Ureter (tissue), 1 donor: ENCODE results near the gene PDGFA. TPM values are rescaled to one million over a fixed set of nuclear protein-coding genes. Genes with fewer than 3 reads are reported as not detected.

Experiments used
- DNase-seq: peaks from one replicate; pipeline ENCODE4 v3.0.0-alpha.2; 2020; ENCODE audit warnings: low spot score
- total RNA-seq: library from RNA; stranded (reverse); gene quantifications from one replicate; pipeline ENCODE4 v1.2.4, GENCODE V29; 2023
- donor health status: DM: yes; HTN: yes; CAD: no.

PDGFA gene
- total RNA-seq, 1 donor from 2014 or later, result 31.5 TPM

DNA sequence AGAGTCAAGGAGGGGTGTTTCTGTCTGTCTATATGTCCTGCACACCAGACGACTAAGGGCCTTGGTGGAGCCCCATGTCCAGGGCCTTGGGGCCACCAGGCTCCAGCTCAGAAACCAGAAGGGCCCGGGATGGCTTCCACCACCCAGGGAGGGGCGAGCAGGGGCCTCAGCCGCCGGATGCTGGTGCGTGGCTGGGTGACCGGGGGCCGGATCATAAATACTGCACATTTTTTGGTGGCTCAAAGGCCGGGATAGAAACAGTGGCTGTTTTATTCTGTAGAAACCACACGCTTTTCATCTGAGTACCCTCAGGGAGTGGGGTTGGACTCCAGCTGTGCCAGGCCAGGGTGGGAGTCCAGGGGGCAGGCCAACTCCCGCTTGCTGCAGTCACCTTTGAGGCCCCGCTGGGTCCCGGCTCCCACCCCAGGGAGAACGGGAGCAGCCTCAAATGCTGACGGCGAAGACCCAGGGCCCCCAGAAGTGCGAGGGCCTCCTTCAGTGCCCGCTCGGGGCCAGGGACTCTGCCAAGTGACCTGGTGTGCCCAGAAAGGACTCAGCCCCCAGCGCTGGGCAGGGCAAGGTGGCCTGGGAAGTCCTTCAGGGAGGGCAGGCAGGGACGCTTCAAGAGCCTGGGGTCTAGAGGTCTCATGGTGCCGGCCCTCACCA lies 28.2 kb downstream of the PDGFA start:
- DNase-seq, result no peak

DNA sequence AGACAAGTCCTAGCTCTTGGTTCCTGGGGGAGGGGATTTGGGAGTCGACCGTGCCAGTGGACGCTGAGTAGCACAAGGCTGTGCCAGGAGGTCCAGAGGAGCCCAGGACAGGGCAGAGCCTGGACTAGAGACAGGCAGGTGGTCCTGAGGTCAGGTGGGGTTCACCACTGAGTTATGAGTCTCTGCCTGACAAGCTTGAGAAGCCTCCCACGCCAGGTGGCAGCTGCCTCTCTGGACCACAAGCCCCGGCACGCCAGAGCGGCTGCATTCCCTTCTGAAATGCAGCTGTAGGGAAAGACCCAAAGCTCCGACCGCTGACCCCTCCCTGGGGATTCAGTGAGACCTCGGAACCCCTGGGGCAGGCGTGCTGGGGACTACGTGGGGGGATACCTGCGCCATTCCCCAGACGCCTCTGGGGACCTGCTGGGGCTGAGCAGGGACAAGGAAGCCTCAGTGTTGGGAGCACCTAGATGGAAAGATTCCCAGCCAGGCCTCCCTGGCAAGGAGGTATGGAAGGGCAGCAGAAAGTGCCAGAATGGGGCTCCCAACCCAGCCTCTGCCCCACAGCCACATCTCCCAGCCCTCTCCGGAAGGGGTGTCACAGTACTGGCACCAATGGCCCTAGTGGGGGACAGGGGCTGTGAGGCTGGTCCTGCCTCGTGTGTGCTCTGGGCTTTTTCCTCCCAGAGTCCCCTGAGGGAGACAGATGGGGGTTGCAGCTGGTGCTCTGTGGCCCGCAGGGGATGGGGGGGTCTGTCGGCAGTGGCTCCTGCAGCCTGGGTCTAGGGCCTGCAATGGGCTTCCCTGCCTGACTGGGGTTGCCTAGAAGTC lies 29.0 kb downstream of the PDGFA start:
- DNase-seq, result no peak

DNA sequence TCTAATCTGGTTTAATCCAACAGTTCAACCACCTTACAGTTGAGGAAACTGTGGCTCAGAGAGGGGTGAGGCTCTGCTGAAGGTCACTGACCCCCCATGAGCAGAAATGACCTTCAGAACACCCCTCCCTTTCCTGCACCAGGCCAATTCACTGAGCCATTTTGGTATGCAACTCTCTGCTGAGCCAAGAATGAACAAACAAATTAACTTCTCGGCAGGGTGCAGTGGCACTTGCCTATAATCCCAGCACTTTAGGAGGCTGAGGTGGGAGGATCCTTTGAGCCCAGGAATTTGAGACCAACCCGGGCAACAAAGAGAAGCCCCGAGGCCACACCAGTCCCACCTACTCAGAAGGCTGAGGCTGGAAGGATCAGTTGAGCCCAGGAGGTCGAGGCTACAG lies 29.8 kb downstream of the PDGFA start:
- no peak for DNase-seq

DNA sequence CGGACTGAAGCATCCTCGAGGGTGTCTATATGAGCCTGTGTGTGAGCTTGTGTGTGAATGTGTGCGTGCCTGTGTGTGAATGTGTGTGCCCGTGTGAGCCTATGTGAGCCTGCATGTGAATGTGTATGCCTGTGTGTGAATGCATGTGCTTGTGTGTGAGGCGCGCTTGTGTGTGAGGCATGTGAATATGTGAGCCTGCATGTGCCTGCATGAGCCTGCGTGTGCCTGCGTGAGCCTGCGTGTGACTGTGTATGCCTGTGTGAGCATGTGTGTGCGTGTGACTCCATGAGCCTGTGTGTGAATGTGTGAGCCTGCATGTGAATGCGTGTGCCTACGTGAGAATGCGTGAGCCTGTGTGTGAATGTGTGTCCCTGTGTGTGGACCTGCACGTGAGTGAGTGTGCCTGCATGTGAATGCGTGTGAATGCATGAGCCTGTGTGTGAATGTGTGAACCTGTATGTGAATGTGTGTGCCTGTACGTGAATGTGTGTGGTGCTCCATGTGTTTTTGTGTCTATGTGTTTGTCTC lies 33.4 kb downstream of the PDGFA start:
- DNase-seq, result no peak

DNA sequence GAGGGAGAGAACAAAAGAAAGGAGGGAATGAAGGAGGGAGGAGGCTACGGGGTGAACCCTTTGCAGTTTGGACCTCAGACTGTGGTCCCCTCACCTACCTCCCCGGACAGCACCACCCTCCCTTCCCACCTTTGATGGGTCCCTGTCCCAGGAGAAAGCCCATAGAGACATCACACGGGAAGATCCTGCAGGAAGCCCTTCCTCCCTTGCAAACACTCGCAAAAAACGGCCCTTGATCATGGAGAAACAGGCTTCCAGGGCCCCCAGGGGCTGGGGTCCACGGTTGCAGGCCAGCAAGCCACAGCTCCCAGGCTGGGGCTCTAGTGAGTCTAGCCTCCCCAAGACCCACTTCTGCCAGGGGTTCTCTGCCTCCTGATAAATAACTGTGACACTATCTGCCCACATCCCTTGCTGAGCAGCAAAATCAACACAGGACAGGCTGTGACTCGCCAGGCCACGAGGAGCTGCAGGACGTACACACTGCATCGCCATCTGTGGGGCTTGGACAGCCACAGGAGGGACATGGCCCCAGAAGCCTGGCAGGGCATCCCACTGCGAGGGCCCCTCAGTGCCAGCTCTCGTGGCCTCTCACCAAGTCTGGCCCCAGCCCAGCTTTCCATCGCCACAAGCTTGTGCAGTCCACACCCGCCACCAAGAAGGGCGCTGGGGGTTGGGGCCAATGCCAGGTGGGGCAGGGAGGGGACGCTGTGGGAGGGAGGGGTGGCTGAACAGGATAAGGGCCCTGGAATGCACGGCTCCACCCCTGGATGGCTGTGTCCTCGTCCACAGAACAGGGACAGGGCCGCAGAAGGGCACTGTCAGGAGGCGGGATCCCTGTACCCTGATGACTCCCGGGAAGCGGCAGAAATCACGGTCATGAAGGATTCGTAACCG lies 34.2 kb downstream of the PDGFA start:
- no peak for DNase-seq

DNA sequence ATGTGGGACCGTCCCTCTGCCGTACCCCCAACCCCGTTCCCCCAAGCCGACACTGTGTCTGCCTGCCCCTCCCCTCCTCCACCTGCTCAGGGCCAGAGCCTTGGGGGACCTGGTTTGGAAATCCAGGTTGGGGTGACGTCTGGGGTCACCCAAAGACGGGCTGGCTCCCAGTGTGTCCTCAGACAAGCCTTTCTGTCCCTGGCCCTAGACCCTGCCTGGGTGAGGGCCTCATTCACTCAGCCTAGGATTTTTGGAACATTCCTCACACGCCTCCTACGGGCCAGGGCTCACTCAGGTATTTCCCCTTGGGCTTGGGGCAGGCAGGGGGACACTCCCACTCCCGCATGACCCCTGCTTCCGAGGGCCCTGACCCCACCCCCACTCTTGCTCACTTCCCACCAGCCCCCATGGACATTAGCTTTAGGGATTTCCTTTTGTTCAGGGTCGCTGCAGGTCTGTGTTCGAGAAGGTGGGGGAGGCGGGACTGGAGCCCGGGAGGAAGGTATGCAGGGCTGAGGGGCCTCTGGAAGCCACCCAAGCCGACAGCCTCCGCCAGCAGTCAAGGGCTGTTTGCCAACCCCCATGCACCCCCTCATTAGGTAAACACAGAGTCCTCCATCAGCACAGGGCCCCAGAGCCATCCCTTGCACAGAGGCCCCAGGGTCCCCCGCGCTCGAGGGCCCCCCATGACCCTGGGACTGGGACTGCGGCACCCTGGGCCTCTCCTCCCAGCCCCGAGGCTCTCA lies 35.1 kb downstream of the PDGFA start:
- DNase-seq, result no peak

DNA sequence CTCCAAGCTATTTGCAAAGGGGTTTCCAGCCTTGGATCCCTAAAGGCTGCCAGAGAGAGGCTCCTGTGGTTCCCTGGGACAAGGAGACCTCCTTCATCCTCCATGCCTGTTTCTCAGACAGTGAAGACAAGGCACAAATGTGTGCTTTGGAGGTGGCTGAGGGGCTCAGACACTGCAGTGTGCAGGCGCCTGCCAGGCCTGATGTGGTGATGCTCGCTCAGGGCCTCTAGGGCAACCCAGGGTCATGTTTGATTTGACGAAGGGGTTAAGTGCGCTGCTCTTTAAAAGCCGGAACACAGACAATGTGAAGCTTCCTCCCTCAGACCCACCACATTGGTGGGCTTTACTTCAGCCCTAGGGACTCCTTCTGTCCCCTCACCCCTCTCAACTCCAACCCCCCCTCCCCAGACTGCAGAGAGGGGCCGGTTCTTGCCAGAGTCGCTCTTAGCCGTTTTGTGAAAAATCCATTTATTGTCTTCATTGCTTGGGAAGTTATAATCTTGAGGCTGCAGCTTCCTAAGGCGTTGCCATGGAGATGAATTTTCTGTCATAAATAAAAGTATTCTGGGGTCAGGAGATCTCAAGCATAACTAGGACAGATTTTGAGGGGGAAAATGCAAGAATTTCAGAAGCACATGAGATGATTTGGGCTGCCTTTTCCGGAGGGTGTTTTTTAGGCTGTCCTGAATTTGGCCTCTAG lies 35.8 kb downstream of the PDGFA start:
- no peak for DNase-seq

DNA sequence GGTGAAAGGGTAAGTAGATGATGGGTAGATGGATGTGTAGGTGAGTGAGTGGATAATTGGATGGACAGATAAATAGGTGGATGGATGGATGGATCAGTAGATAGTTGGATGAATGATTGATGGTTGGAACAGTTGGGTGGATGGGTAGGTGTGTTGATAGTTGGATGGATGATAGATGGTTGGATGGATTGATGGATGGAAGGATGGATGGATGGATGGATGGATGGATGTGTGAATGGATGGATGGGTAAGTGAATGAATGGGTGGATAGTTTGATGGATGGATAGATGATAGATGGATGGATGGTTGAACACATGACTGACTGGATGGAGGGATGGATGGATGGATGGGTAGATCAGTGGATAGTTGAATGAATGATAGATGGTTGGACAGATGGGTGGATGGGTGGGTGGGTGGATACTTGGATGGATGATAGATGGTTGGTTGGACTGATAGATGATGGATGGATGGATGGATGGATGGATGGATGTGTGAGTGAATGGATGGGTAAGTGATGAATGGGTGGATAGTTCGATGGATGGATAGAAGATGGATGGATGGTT lies 37.0 kb downstream of the PDGFA start:
- no peak for DNase-seq

DNA sequence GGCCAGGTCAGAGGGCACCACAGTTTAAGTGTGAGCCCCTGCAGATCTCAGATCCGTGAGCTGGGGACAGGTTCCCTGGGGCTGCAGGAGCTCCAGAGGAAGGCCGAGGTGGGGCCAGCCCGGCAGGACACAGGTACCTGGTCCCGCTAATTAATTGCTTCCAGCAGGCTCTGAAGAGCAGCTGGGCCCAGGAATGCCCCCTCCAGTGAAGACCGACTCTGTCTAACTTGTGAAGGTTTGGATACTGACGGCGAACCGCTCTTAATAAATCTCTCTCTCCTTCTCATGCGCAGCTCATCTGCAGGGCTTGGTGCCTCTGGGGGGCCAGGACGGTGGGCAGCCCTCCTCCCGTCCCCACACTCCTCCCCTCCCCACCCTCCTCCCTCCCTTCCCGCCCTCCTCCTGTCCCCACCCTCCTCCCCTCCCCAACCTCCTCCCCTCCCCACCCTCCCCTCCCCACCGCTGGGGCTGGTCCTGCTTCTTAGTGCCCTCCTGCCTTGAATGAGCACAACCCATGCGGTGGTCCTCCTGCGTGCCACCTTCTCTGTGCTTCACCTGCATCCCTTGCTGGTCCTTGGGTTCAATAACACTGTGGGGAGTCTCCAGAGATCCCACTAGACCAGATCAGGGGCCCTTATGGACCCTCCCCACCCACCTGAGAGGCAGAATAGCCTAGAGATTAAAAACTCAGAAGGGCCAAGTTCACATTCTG lies 38.3 kb downstream of the PDGFA start:
- no peak for DNase-seq

DNA sequence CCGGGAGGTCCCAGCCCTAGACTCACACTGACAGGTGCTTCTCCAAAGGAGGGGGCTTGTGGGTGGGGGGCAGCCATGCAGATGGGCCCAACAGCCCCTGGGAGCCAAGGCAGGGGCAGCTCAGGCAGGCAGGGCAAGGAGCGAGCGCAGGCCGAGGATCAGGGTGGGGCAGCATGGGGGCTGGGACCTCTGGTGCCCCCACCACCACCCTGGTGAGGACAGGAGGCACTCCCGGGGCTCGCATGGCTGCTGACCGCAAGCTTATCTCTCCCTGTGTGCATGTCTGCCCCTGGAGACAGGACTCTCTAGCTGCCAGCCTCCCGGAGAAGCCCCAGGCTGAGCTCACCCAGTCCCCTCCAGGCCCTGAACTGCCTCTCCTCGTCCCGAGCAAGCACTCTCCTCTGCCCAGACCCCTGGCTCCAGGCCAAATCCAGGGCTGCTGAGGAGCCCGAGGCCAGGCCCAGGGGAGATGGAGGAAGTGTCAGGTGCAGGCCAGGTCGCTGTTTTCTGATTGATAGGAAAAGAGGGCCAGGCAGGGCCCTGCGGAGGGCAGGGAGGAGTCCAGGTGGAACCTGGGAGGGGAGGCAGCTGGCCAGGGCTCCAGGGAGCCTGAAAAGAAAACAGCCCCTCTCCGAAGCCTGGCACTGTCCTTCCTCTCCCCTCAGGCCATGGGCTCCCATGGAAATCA lies 39.0 kb downstream of the PDGFA start:
- DNase-seq, result no peak

DNA sequence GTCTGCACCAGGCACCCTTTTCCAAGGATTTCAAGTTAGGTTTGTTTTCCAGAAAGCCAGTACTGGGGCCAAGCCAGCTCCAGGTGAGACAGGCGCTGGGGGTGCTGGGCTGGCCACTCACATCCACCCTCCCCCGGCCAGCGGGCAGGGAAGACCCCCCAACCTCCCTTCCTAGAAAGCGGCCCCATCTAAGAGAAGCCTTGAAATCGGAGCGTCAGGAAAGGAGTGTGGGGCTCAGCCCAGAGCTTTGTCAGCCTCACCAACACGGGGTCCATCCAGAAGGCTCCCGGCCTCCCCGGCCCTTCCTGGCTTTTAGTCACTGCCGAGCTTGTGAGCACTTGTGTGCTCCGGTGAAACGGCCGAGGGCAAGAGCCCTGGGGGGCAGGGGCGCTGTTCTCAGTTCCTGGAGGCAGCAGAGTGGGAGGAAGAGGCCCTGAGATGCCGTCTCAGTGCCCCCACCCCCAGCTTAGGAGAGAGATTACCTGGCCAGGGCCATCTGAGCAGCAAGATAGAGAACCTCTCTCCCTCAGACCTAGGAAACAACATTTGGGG lies 39.6 kb downstream of the PDGFA start:
- no peak for DNase-seq

DNA sequence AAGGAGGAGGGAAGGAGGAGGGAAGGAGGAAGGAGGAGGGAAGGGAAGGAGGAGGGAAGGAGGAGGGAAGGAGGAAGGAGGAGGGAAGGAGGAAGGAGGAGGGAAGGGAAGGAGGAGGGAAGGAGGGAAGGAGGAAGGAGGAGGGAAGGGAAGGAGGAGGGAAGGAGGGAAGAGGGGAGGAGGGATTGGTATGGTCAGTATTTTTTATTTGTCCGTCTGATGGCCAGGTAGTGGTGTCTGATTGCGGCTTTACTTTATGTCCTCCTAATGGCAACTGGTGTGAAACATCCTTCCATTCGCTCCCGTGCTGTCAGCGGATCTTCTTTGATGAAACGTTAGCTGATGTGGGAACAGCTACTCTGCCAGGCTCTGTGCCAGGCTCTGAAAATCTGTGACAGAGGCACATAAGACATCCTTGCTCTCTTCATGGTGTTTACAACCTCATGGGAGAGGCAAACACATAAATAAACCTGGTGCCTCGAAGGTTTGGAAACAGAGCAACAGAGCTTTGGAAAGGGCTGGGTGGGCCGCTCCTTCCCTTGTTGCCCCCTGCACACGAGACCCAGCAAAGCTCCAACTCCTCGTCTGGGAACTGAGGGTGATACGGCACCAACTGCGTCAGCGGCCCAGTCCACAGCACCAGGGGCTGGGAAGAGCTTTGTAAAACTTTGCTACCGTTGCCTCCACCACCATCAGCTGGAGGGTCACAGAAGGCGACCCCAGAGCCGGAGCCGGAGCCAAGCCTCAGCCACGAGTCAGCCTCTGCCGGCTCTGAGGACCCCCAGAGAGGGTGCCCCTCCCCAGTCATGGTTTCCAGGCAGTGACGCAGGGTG lies 40.3 kb downstream of the PDGFA start:
- no peak for DNase-seq

DNA sequence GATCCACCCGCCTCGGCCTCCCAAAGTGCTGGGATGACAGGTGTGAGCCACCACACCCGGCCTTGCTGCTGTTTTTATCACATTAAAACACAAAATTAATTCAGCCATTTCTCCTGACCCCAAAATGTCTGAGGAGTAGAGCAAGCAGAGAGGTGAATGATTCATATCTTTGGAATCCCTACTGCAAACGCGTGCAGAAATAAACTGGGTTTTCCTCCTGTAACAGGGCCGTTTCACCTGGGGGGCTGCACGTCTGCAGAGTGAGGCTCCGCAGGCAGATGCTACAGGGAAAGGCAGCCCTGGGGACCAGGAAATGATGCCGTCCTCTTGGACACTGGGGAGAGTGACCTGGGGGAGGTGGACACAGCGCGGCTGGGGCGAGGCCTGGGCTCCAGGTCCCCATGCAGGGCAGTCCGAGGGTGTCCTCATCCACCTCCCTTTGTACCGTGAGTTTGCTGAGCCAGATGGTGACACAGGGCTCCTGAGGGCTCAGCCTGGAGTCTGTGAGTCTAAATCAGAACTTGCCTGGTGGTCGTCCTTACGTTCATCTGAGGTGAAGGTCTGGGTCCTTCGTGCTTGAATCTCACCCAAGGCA lies 41.9 kb downstream of the PDGFA start:
- no peak for DNase-seq

DNA sequence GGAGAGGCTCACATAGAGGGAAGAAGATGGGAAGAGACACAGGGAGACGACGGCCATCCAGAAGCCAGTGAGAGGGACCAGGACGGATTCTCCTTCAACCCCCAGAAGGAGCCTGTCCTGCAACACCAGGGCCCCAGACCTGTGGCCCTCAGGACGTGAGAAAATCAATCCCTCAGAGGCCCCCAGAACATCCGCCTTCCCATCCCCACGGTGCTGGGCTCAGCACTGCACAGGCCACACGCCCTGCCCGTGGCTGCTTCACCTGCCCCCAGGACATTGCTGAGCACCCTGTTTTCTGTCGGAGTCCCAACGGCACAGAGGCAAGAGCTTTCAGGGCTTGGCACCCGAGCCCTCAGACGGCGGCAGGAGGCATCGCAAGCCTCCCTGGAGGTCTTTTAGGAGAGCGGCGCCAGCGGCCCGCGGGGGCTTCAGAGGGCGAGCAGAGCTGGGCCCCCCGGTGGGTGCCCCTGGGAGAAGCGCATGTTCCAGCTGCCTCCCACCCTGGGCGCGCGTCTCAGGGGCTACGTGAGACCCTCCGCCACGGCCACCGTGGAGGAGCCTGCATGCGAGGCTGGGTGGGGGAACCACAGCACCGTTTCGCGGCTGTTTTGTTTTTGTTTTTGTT lies 42.8 kb downstream of the PDGFA start:
- no peak for DNase-seq

DNA sequence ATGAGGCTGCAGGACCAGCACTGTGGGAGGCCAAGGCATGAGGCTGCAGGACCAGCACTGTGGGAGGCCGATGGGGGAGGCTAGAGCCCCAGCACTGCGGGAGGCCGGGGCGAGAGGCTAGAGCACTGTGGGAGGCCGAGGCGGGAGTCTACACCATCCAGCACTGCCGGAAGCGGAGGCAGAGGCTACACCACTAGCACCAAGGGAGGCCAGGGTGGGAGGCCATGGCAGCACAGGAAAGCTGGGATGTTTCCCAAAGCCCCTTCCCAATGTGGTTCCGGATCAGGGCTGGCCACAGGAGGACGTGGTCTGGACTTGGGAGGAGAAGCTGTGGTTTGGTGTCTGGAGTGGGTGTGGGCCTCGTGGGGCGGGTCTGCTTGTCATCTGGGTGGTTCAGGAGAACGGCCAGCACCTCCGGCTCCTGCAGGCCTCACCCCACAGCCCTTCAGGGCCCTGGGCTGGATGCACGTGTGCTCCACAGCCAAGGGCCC lies 43.6 kb downstream of the PDGFA start:
- no peak for DNase-seq

DNA sequence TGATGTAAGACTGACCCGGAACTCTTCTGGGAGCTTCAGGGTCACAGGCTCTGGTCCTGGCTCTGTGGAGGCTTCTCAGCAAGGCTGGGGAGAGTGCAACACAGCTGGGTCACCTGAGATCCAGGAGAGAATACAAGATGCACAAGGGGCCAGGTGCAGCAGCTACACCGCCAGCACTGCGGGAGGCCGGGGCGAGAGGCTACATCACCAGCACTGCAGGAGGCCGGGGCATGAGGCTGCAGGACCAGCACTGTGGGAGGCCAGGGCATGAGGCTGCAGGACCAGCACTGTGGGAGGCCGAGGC lies 44.3 kb downstream of the PDGFA start:
- no peak for DNase-seq
